Gastrocnemius medialis (tissue), 4 donors: ENCODE measurements around the gene PLPP4.

Experiments
- CTCF ChIP-seq, 5 experiments: fragments of 450-650 bp in 3 of 5; fragments of 200-600 bp in 2 of 5; sonication (generic) in 2 of 5; IDR thresholded peaks in 4 of 5; conservative IDR thresholded peaks in 1 of 5; 1 replicate in 4 of 5; 2 replicates in 1 of 5; pipeline ENCODE4 v1.5.1; 2016 to 2019; ENCODE audit warnings: antibody characterized with exemption in 5 of 5, mild to moderate bottlenecking in 3 of 5, moderate library complexity in 3 of 5
- POLR2A ChIP-seq, 2 donors: fragments of 450-650 bp; IDR thresholded peaks; one replicate each; pipeline ENCODE4 v1.6.1; 2017; ENCODE audit warnings: antibody characterized with exemption in 2 of 2, mild to moderate bottlenecking in 2 of 2, moderate library complexity in 2 of 2

GRCh38 chr10:120508393-120508792 lies 51.4 kb downstream of the PLPP4 start:
- TF ChIP-seq CTCF (IDR thresholded peaks at IDR 0.05 in 4 of 5, conservative IDR thresholded peaks at IDR 0.05 in 1 of 5): no peak
- TF ChIP-seq POLR2A (IDR thresholded peaks at IDR 0.05): no peak
